Endothelial cell of umbilical vein (primary cell): ENCODE results near the gene MINDY3. TPM values are rescaled to one million over a fixed set of nuclear protein-coding genes. Genes with fewer than 3 reads are reported as not detected.

Source experiments
- BruUV-seq: library from RNA; stranded (reverse); fragments of 400-500 nt; replicated peaks from 2 replicates; lab custom pipeline; 2021; lab: Mats Ljungman, UMichigan
- CTCF ChIA-PET: fragments of 300-600, 350-600 bp; sonication (Branson Sonifier 250); formaldehyde crosslinking; loops from one replicate; lab custom pipeline; 2021; ENCODE audit warnings: antibody characterized with exemption, inconsistent platforms; lab: Charles Lee
- POLR2A ChIA-PET: fragments of 300-600, 350-600 bp; sonication (Branson Sonifier 250); formaldehyde crosslinking; loops from one replicate; lab custom pipeline; 2021; ENCODE audit warnings: antibody characterized with exemption, inconsistent platforms; lab: Charles Lee
- DNase-seq: peaks from one replicate; pipeline ENCODE4 v3.0.0-alpha.2; 2011; ENCODE audit warnings: low read depth, low spot score
- FAIRE-seq: peaks from 2 replicates; lab custom pipeline; 2011; peaks lifted over from hg19 to GRCh38; lab: Jason Lieb, UNC
- H2AFZ ChIP-seq: 2 replicates; pipeline ENCODE4 v1.6.0; 2012; ENCODE audit warnings: low read depth, low read length, control low read depth, inconsistent platforms
- H3K27ac ChIP-seq: 2 replicates; pipeline ENCODE4 v1.5.1; 2011; ENCODE audit warnings: low read depth, mild to moderate bottlenecking, control low read depth, low read length, moderate library complexity; ENCODE audit not compliant: insufficient read depth
- H3K27me3 ChIP-seq, 2 experiments: 2 replicates each; pipeline versions ENCODE4 v1.6.0 to v1.6.1; 2011; ENCODE audit warnings: low read length in 2 of 2, mixed read lengths in 1 of 2; ENCODE audit not compliant: control insufficient read depth in 2 of 2, insufficient read depth in 2 of 2
- H3K36me3 ChIP-seq, 2 experiments: 2 replicates in 1 of 2; 3 replicates in 1 of 2; pipeline ENCODE4 v1.5.1; 2011; ENCODE audit warnings: low read length in 2 of 2, mild to moderate bottlenecking in 1 of 2, moderate library complexity in 1 of 2; ENCODE audit not compliant: control insufficient read depth in 2 of 2, insufficient read depth in 2 of 2; ENCODE audit errors: extremely low read depth in 1 of 2
- H3K4me1 ChIP-seq: 3 replicates; pipeline ENCODE4 v1.5.1; 2011; ENCODE audit warnings: mild to moderate bottlenecking, low read length; ENCODE audit not compliant: control insufficient read depth, insufficient read depth; ENCODE audit errors: extremely low read depth
- H3K4me2 ChIP-seq: 2 replicates; pipeline ENCODE4 v1.6.1; 2011; ENCODE audit warnings: low read length, control low read depth, mixed read lengths; ENCODE audit not compliant: insufficient read depth
- H3K4me3 ChIP-seq, 3 experiments: fragments of 200-600 bp in 1 of 3; sonication (generic), shearing (Covaris generic) in 1 of 3; replicated peaks in 1 of 3; 2 replicates each; pipeline ENCODE4 v1.5.1; 2011 to 2016; ENCODE audit warnings: control low read depth in 3 of 3, low read length in 3 of 3, mild to moderate bottlenecking in 2 of 3, inconsistent platforms in 1 of 3, low read depth in 1 of 3, moderate library complexity in 1 of 3; ENCODE audit not compliant: insufficient read depth in 1 of 3
- H3K79me2 ChIP-seq: 2 replicates; pipeline ENCODE4 v1.6.0; 2012; ENCODE audit warnings: low read length, inconsistent platforms; ENCODE audit not compliant: control insufficient read depth, insufficient read depth
- H3K9ac ChIP-seq: replicated peaks from 2 replicates; pipeline ENCODE3; 2011; ENCODE audit warnings: low read length, control low read depth; ENCODE audit not compliant: insufficient read depth; ENCODE audit errors: extremely low read depth
- H3K9me1 ChIP-seq: replicated peaks from 3 replicates; pipeline ENCODE4 v1.6.0; 2011; ENCODE audit warnings: mild to moderate bottlenecking, low read length; ENCODE audit not compliant: control insufficient read depth, insufficient read depth; ENCODE audit errors: extremely low read depth
- H3K9me3 ChIP-seq: replicated peaks from 2 replicates; pipeline ENCODE4 v1.5.1; 2012; ENCODE audit warnings: low read length, inconsistent platforms; ENCODE audit not compliant: control insufficient read depth, insufficient read depth
- H4K20me1 ChIP-seq: replicated peaks from 2 replicates; pipeline ENCODE3; 2011; ENCODE audit warnings: mild to moderate bottlenecking, low read length; ENCODE audit not compliant: control insufficient read depth, insufficient read depth; ENCODE audit errors: extremely low read depth
- EZH2 ChIP-seq: IDR thresholded peaks from 2 replicates; pipeline ENCODE4 v1.6.1; 2012; ENCODE audit warnings: borderline replicate concordance, low read depth, mild to moderate bottlenecking, moderate library complexity, low read length, inconsistent platforms; ENCODE audit not compliant: severe bottlenecking
- GATA2 ChIP-seq: IDR thresholded peaks from 2 replicates; pipeline ENCODE4 v1.7.0; 2011; ENCODE audit warnings: low read depth, mild to moderate bottlenecking, moderate library complexity, mixed read lengths, low read length; ENCODE audit not compliant: insufficient read length, insufficient read depth
- JUN ChIP-seq: IDR thresholded peaks from 2 replicates; pipeline ENCODE4 v1.6.1; 2011; ENCODE audit warnings: borderline replicate concordance, low read depth; ENCODE audit not compliant: insufficient read length, insufficient read depth
- MYC ChIP-seq: IDR thresholded peaks from one replicate; pipeline ENCODE4 v1.6.1; 2011; ENCODE audit warnings: mild to moderate bottlenecking, low read depth, low read length
- dilution Hi-C: fragments of 300-500 bp; cut with MboI; formaldehyde crosslinking; loops from one replicate; pipeline ENCODE4 v1.15.0; 2019; ENCODE audit warnings: low sequenced_read_pairs; ENCODE audit not compliant: extremely low pct_ligation_motif_present
- intact Hi-C: fragments of 100-400 bp; cut with micrococcal nuclease; formaldehyde crosslinking; loops from one replicate; pipeline ENCODE4 v1.10.0; 2022
- polyA plus RNA-seq, 4 experiments: library from polyadenylated mRNA; depleted of rRNA in 3 of 4; stranded (reverse) in 3 of 4; unstranded in 1 of 4; fragments of >200 nt; gene quantifications; 2 replicates each; pipeline versions ENCODE4 v1.2.1 to v1.2.3, GENCODE V29; 2011 to 2012; ENCODE audit warnings: missing spikeins in 1 of 4
- total RNA-seq: library from RNA; stranded (reverse); gene quantifications from 2 replicates; pipeline ENCODE4 v1.2.3, GENCODE V29; 2021
- TF ChIP-seq, protein P1 (sequence below), 2 donors: IDR thresholded peaks; 1 replicate in 1 of 2; 2 replicates in 1 of 2; pipeline ENCODE4 v1.5.1; 2011; ENCODE audit warnings: low read length in 2 of 2, mild to moderate bottlenecking in 2 of 2, moderate library complexity in 2 of 2, control low read depth in 1 of 2, inconsistent platforms in 1 of 2, low read depth in 1 of 2; ENCODE audit not compliant: insufficient read depth in 1 of 2; ENCODE audit errors: extremely low read depth in 1 of 2

Gene MINDY3
- total and polyA plus RNA-seq, 2 donors (not counting 3 experiments of a cell fraction or from before 2014, with no cell fraction given) = 7.5 to 20.2 TPM

DNA sequence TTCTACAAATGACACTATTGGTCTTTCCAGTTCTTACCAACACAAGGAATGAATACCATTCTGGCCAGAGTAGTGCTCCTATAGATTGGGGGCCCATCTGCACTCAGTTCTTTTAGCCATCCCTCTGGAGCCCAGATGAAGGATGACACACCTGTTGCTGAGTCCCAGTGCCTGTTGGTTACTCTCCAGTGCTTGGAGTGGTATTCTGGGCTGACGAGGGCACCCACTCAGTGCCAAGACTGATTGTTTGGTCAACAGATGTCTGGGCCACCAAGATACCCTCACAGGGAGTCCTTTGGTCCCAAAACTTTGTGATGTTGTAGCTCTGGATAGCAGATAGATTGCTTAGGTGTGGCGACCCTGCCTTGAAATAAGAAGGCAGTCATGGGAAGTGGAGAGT, 116.9 kb downstream of the MINDY3 start:
- no peak for DNase-seq
- CTCF ChIA-PET = interaction anchor here (1.9 to 3.2 kb wide), 2 partner anchors 24 to 315 kb away, joined by 5 to 14 read pairs; partner anchors contain the start of gene ITGA8

DNA sequence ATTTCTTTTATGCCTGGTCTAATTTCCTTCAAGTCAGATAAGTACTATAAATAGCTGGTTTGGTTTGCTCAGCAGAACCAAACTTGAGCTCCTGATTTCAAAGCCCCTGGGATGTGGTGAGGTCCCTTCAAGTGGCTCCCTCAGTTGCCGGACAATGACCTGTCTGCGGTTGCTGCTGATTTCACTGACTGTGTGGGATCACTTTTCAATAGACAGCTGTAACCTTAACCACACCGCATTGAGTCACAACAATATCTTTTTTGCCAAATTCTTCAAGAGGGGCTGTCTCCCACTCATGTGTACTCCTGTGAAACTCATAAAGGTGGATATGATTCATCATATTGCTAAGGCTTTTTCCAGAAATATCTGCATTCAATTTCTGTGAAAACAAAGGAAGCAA, 117.5 kb downstream of the MINDY3 start:
- dilution Hi-C loops (no loop called here), intact Hi-C loops (no loop called here)
- Histone ChIP-seq H3K4me3 (no peak overlapping the region), H2AFZ (no peak overlapping the region), H4K20me1 (no peaks in the 10 kb centered on the region), H3K36me3 (no peaks in the 10 kb centered on the region), H3K79me2 (no peaks in the 10 kb centered on the region), H3K9me3 (no peaks in the 10 kb centered on the region), H3K9ac (no peak overlapping the region), H3K4me1 (no peaks in the 10 kb centered on the region), H3K27ac (no peak overlapping the region), H3K9me1 (no peaks in the 10 kb centered on the region), H3K27me3 (peaks cover 7 to 8% of the 10 kb centered on the region in 2 experiments), H3K4me2 (no peak overlapping the region)
- ChIA-PET POLR2A (no interaction called here), CTCF (interaction anchor here (1.0 to 3.2 kb wide), 4 partner anchors 23 to 315 kb away, joined by 3 to 14 read pairs (median 4); partner anchors contain the start of gene ITGA8)
- DNase-seq (no peak), FAIRE-seq (no peak)
- TF ChIP-seq JUN (no peak), EZH2 (no peak)
- no TSS peak for BruUV-seq

More for the DNA sequence above, 116.9 kb downstream of the MINDY3 start:
- Histone ChIP-seq H3K4me3 (no peak overlapping the region), H3K27me3 (peaks cover 7 to 8% of the 10 kb centered on the region in 2 experiments), H3K27ac (no peak overlapping the region), H3K79me2 (no peaks in the 10 kb centered on the region), H4K20me1 (no peaks in the 10 kb centered on the region), H2AFZ (no peak overlapping the region), H3K9me3 (no peaks in the 10 kb centered on the region), H3K4me1 (no peaks in the 10 kb centered on the region), H3K9ac (no peak overlapping the region), H3K36me3 (no peaks in the 10 kb centered on the region), H3K4me2 (no peak overlapping the region), H3K9me1 (no peaks in the 10 kb centered on the region)
- intact Hi-C loops (no loop called here), dilution Hi-C loops (no loop called here)
- TF ChIP-seq MYC (no peak), GATA2 (no peak)
- TF ChIP-seq, protein P1, sequence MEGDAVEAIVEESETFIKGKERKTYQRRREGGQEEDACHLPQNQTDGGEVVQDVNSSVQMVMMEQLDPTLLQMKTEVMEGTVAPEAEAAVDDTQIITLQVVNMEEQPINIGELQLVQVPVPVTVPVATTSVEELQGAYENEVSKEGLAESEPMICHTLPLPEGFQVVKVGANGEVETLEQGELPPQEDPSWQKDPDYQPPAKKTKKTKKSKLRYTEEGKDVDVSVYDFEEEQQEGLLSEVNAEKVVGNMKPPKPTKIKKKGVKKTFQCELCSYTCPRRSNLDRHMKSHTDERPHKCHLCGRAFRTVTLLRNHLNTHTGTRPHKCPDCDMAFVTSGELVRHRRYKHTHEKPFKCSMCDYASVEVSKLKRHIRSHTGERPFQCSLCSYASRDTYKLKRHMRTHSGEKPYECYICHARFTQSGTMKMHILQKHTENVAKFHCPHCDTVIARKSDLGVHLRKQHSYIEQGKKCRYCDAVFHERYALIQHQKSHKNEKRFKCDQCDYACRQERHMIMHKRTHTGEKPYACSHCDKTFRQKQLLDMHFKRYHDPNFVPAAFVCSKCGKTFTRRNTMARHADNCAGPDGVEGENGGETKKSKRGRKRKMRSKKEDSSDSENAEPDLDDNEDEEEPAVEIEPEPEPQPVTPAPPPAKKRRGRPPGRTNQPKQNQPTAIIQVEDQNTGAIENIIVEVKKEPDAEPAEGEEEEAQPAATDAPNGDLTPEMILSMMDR (IDR thresholded peaks at IDR 0.05; ENCODE audit: extremely low read depth in 1 of 2, insufficient read depth in 1 of 2, low read depth in 1 of 2, low read length in 2 of 2) = no peak
- FAIRE-seq = no peak
- BruUV-seq = no TSS peak
- POLR2A ChIA-PET = no interaction called here
